ENCODE measurements around the gene PFDN4. TPM values are rescaled to one million over a fixed set of nuclear protein-coding genes. Genes with fewer than 3 reads are reported as not detected.

PFDN4 gene
- total RNA-seq, 1 experiment from 2014 or later: 90.1 TPM

- CTCF ChIA-PET: interaction anchor here (2.0 kb wide), 1 partner anchor 64 kb away, joined by 6 read pairs; no protein-coding TSS in a partner anchor
- no peak overlapping the region for H3K27ac Mint-ChIP-seq
- no peak for DNase-seq (ENCODE audit: low spot score)
- POLR2A ChIA-PET: no interaction called here
- H3K27me3 Mint-ChIP-seq (ENCODE audit: low read depth): peaks cover 38% of the 10 kb centered on the region
- H3K9me3 Mint-ChIP-seq: peaks cover 6% of the 10 kb centered on the region; the same call in 1 of the 2 replicates
- no peak for ATAC-seq
- no peak for TF ChIP-seq HMGA2 (CRISPR knock-in tag; IDR thresholded peaks at IDR 0.05)
- TF ChIP-seq, protein P1, sequence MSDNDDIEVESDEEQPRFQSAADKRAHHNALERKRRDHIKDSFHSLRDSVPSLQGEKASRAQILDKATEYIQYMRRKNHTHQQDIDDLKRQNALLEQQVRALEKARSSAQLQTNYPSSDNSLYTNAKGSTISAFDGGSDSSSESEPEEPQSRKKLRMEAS (CRISPR knock-in tag; IDR thresholded peaks at IDR 0.05): no peak
- TF ChIP-seq RORB (CRISPR knock-in tag; IDR thresholded peaks at IDR 0.05): no peak
- no peak for TF ChIP-seq IRF2 (CRISPR knock-in tag; IDR thresholded peaks at IDR 0.05; ENCODE audit: borderline replicate concordance, low read depth)
- TF ChIP-seq TEAD4 (CRISPR knock-in tag; IDR thresholded peaks at IDR 0.05): no peak
- TF ChIP-seq, protein P2, sequence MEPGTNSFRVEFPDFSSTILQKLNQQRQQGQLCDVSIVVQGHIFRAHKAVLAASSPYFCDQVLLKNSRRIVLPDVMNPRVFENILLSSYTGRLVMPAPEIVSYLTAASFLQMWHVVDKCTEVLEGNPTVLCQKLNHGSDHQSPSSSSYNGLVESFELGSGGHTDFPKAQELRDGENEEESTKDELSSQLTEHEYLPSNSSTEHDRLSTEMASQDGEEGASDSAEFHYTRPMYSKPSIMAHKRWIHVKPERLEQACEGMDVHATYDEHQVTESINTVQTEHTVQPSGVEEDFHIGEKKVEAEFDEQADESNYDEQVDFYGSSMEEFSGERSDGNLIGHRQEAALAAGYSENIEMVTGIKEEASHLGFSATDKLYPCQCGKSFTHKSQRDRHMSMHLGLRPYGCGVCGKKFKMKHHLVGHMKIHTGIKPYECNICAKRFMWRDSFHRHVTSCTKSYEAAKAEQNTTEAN (CRISPR knock-in tag; IDR thresholded peaks at IDR 0.05): no peak
- no peak for TF ChIP-seq SMAD3 (CRISPR knock-in tag; IDR thresholded peaks at IDR 0.05; ENCODE audit: borderline replicate concordance)
- no peak for TF ChIP-seq TEAD1 (CRISPR knock-in tag; IDR thresholded peaks at IDR 0.05)
- TF ChIP-seq ATF1 (CRISPR knock-in tag; IDR thresholded peaks at IDR 0.05): no peak
- TF ChIP-seq SMAD4 (CRISPR knock-in tag; IDR thresholded peaks at IDR 0.05): no peak
- no peak for TF ChIP-seq GABPB1 (CRISPR knock-in tag; IDR thresholded peaks at IDR 0.05)
- TF ChIP-seq ELF4 (CRISPR knock-in tag; IDR thresholded peaks at IDR 0.05; ENCODE audit: low read depth): no peak
- TF ChIP-seq ESRRA (CRISPR knock-in tag; IDR thresholded peaks at IDR 0.05; ENCODE audit: borderline replicate concordance): no peak
- no peak for TF ChIP-seq JUN (CRISPR knock-in tag; IDR thresholded peaks at IDR 0.05)
- no peak for TF ChIP-seq USF1 (CRISPR knock-in tag; IDR thresholded peaks at IDR 0.05)
- TF ChIP-seq GRHL2 (CRISPR knock-in tag; IDR thresholded peaks at IDR 0.05; ENCODE audit: insufficient replicate concordance, severe bottlenecking): no peak
- TF ChIP-seq, protein P3, sequence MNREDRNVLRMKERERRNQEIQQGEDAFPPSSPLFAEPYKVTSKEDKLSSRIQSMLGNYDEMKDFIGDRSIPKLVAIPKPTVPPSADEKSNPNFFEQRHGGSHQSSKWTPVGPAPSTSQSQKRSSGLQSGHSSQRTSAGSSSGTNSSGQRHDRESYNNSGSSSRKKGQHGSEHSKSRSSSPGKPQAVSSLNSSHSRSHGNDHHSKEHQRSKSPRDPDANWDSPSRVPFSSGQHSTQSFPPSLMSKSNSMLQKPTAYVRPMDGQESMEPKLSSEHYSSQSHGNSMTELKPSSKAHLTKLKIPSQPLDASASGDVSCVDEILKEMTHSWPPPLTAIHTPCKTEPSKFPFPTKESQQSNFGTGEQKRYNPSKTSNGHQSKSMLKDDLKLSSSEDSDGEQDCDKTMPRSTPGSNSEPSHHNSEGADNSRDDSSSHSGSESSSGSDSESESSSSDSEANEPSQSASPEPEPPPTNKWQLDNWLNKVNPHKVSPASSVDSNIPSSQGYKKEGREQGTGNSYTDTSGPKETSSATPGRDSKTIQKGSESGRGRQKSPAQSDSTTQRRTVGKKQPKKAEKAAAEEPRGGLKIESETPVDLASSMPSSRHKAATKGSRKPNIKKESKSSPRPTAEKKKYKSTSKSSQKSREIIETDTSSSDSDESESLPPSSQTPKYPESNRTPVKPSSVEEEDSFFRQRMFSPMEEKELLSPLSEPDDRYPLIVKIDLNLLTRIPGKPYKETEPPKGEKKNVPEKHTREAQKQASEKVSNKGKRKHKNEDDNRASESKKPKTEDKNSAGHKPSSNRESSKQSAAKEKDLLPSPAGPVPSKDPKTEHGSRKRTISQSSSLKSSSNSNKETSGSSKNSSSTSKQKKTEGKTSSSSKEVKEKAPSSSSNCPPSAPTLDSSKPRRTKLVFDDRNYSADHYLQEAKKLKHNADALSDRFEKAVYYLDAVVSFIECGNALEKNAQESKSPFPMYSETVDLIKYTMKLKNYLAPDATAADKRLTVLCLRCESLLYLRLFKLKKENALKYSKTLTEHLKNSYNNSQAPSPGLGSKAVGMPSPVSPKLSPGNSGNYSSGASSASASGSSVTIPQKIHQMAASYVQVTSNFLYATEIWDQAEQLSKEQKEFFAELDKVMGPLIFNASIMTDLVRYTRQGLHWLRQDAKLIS (CRISPR knock-in tag; IDR thresholded peaks at IDR 0.05; ENCODE audit: borderline replicate concordance): no peak
- TF ChIP-seq, protein P4, sequence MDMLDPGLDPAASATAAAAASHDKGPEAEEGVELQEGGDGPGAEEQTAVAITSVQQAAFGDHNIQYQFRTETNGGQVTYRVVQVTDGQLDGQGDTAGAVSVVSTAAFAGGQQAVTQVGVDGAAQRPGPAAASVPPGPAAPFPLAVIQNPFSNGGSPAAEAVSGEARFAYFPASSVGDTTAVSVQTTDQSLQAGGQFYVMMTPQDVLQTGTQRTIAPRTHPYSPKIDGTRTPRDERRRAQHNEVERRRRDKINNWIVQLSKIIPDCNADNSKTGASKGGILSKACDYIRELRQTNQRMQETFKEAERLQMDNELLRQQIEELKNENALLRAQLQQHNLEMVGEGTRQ (CRISPR knock-in tag; IDR thresholded peaks at IDR 0.05): no peak
- peaks cover 11% of the 10 kb centered on the region for H3K4me1 Mint-ChIP-seq
- H3K4me3 Mint-ChIP-seq: no peak overlapping the region
- H3K36me3 Mint-ChIP-seq: no peaks in the 10 kb centered on the region
Measured at GRCh38 chr20:54166987-54167662, 40.8 kb upstream of the PFDN4 start.

All from WTC11 (cell line).